ENCODE data around the gene DEPP1.
"Not testable (repeated sequence)": the region's sequence is repeated elsewhere in the genome, so short reads cannot be mapped to it uniquely, and the experiment has no call there.

The DEPP1 gene

GRCh38 chr10:44978570-44979280, at the start of gene DEPP1:
Gene DEPP1 (minus strand): TSS chr10:44978809. CDS start chr10:44978030, 779 bp downstream.
- H3K9me3 Mint-ChIP-seq = no peaks in the 10 kb centered on the region
- ATAC-seq = no peak
- H3K27me3 Mint-ChIP-seq = peaks cover 9% of the 10 kb centered on the region
- no peak within 1 kb of the TSS for H3K27ac Mint-ChIP-seq
- H3K4me3 Mint-ChIP-seq = no peak within 1 kb of the TSS
- H3K36me3 Mint-ChIP-seq = no peaks in the 10 kb centered on the region
- H3K4me1 Mint-ChIP-seq = peaks cover 6% of the 10 kb centered on the region

GRCh38 chr10:45023426-45023825, 44.8 kb upstream of the DEPP1 start:
- ATAC-seq = no peak
- no peak overlapping the region for H3K4me3 Mint-ChIP-seq
- no peaks in the 10 kb centered on the region for H3K27me3 Mint-ChIP-seq
- peaks cover 10% of the 10 kb centered on the region for H3K9me3 Mint-ChIP-seq
- H3K4me1 Mint-ChIP-seq = no peaks in the 10 kb centered on the region
- H3K27ac Mint-ChIP-seq = no peak overlapping the region
- peaks cover 9% of the 10 kb centered on the region for H3K36me3 Mint-ChIP-seq

- Mint-ChIP-seq H3K9me3 (no peaks in the 10 kb centered on the region), H3K4me1 (no peaks in the 10 kb centered on the region), H3K27me3 (no peaks in the 10 kb centered on the region), H3K4me3 (no peak overlapping the region), H3K27ac (no peak overlapping the region), H3K36me3 (no peaks in the 10 kb centered on the region)
- no peak for ATAC-seq
Measured at GRCh38 chr10:45015590-45015989, 37.0 kb upstream of the DEPP1 start.

- not testable (repeated sequence) for H3K9me3 Mint-ChIP-seq, H3K27ac Mint-ChIP-seq, H3K4me1 Mint-ChIP-seq, H3K27me3 Mint-ChIP-seq, H3K36me3 Mint-ChIP-seq, ATAC-seq, H3K4me3 Mint-ChIP-seq
Measured at GRCh38 chr10:45014557-45014956, 35.9 kb upstream of the DEPP1 start.

- Mint-ChIP-seq H3K4me3 (no peak overlapping the region), H3K4me1 (no peaks in the 10 kb centered on the region), H3K27ac (no peak overlapping the region), H3K36me3 (peaks cover 22% of the 10 kb centered on the region), H3K9me3 (no peaks in the 10 kb centered on the region), H3K27me3 (no peaks in the 10 kb centered on the region)
- ATAC-seq = peak; percentile 56
Measured at GRCh38 chr10:45008524-45009161, 30.0 kb upstream of the DEPP1 start.

- no peak for ATAC-seq
- H3K9me3 Mint-ChIP-seq = peaks cover 2% of the 10 kb centered on the region
- H3K36me3 Mint-ChIP-seq = peaks cover 37% of the 10 kb centered on the region
- H3K27me3 Mint-ChIP-seq = no peaks in the 10 kb centered on the region
- no peak overlapping the region for H3K4me3 Mint-ChIP-seq
- no peak overlapping the region for H3K27ac Mint-ChIP-seq
- H3K4me1 Mint-ChIP-seq = peaks cover 8% of the 10 kb centered on the region
Measured at GRCh38 chr10:45006276-45007030, 27.8 kb upstream of the DEPP1 start.

GRCh38 chr10:45005284-45005683, 26.7 kb upstream of the DEPP1 start:
- Mint-ChIP-seq H3K27me3 (no peaks in the 10 kb centered on the region), H3K36me3 (peaks cover 37% of the 10 kb centered on the region), H3K27ac (no peak overlapping the region), H3K9me3 (peaks cover 2% of the 10 kb centered on the region), H3K4me1 (peaks cover 11% of the 10 kb centered on the region), H3K4me3 (no peak overlapping the region)
- ATAC-seq = no peak

GRCh38 chr10:45004661-45005060, 26.1 kb upstream of the DEPP1 start:
- Mint-ChIP-seq H3K27ac (no peak overlapping the region), H3K27me3 (no peaks in the 10 kb centered on the region), H3K4me3 (no peak overlapping the region), H3K9me3 (peaks cover 2% of the 10 kb centered on the region), H3K36me3 (peaks cover 37% of the 10 kb centered on the region), H3K4me1 (peaks cover 18% of the 10 kb centered on the region)
- no peak for ATAC-seq

GRCh38 chr10:45003432-45004000, 24.9 kb upstream of the DEPP1 start:
- no peaks in the 10 kb centered on the region for H3K27me3 Mint-ChIP-seq
- H3K27ac Mint-ChIP-seq = no peak overlapping the region
- no peak for ATAC-seq
- H3K9me3 Mint-ChIP-seq = peaks cover 2% of the 10 kb centered on the region
- peaks cover 20% of the 10 kb centered on the region for H3K4me1 Mint-ChIP-seq
- peaks cover 37% of the 10 kb centered on the region for H3K36me3 Mint-ChIP-seq
- H3K4me3 Mint-ChIP-seq = no peak overlapping the region

GRCh38 chr10:45001381-45002148, 23.0 kb upstream of the DEPP1 start:
- ATAC-seq = peak; percentile 83
- no peaks in the 10 kb centered on the region for H3K27me3 Mint-ChIP-seq
- peaks cover 2% of the 10 kb centered on the region for H3K9me3 Mint-ChIP-seq
- H3K4me3 Mint-ChIP-seq = peak overlapping the region; percentile 83
- H3K4me1 Mint-ChIP-seq = peaks cover 20% of the 10 kb centered on the region
- H3K36me3 Mint-ChIP-seq = peaks cover 37% of the 10 kb centered on the region
- peak overlapping the region; percentile 95 for H3K27ac Mint-ChIP-seq

- peaks cover 37% of the 10 kb centered on the region for H3K36me3 Mint-ChIP-seq
- H3K4me3 Mint-ChIP-seq = peak within 1 kb of the TSS; percentile 83
- H3K27ac Mint-ChIP-seq = peak within 1 kb of the TSS; percentile 95
- ATAC-seq = peak; percentile 94
- H3K27me3 Mint-ChIP-seq = no peaks in the 10 kb centered on the region
- H3K4me1 Mint-ChIP-seq = peaks cover 20% of the 10 kb centered on the region
- peaks cover 2% of the 10 kb centered on the region for H3K9me3 Mint-ChIP-seq
Measured at GRCh38 chr10:45000752-45001380, 22.3 kb upstream of the DEPP1 start, which contains the start of gene ZNF22. Gene ZNF22 (plus strand): TSS chr10:45000923. CDS start chr10:45003369, 2,446 bp downstream.

- ATAC-seq = peak; percentile 1
- Mint-ChIP-seq H3K4me1 (peaks cover 20% of the 10 kb centered on the region), H3K9me3 (peaks cover 2% of the 10 kb centered on the region), H3K27ac (peak overlapping the region; percentile 95), H3K27me3 (no peaks in the 10 kb centered on the region), H3K4me3 (peak overlapping the region; percentile 83), H3K36me3 (peaks cover 31% of the 10 kb centered on the region)
Measured at GRCh38 chr10:45000138-45000751, 21.6 kb upstream of the DEPP1 start.

GRCh38 chr10:44998146-44998631, 19.6 kb upstream of the DEPP1 start:
- Mint-ChIP-seq H3K4me3 (no peak overlapping the region), H3K27ac (no peak overlapping the region), H3K9me3 (peaks cover 2% of the 10 kb centered on the region), H3K36me3 (peaks cover 10% of the 10 kb centered on the region), H3K27me3 (peaks cover 8% of the 10 kb centered on the region), H3K4me1 (peaks cover 20% of the 10 kb centered on the region)
- no peak for ATAC-seq
